Right lobe of liver (tissue), 6 donors: ENCODE measurements around the gene TTC7B. TPM values are rescaled to one million over a fixed set of nuclear protein-coding genes. Genes with fewer than 3 reads are reported as not detected.

Source experiments
- ATAC-seq, 4 donors: fragments of 200-7000 bp; cut with Tn5 transposase; one replicate each; pipeline ENCODE4 v1.9.1; 2020; ENCODE audit warnings: mild to moderate bottlenecking in 4 of 4, moderate library complexity in 4 of 4
- DNase-seq, 3 donors: peaks; one replicate each; pipeline ENCODE4 v3.0.0-alpha.2; 2020
- H3K27ac ChIP-seq, 3 donors: fragments of 200-600 bp; one replicate each; pipeline ENCODE4 v1.8.0; 2022
- H3K27me3 ChIP-seq, 2 donors: fragments of 200-600 bp; one replicate each; pipeline ENCODE4 v1.8.0; 2022
- H3K36me3 ChIP-seq, 4 donors: fragments of 200-600 bp; sonication (generic) in 1 of 4; one replicate each; pipeline versions ENCODE4 v1.5.1 to v1.8.0; 2017 to 2022; ENCODE audit warnings: control low read depth in 1 of 4
- H3K4me1 ChIP-seq, 4 donors: fragments of 200-600 bp; sonication (generic) in 1 of 4; one replicate each; pipeline versions ENCODE4 v1.5.1 to v1.8.0; 2017 to 2022; ENCODE audit warnings: control low read depth in 1 of 4
- H3K4me3 ChIP-seq, 3 donors: fragments of 200-600 bp; one replicate each; pipeline ENCODE4 v1.8.0; 2022
- H3K9me3 ChIP-seq, 4 donors: fragments of 200-600 bp; sonication (generic) in 1 of 4; one replicate each; pipeline versions ENCODE4 v1.5.1 to v1.8.0; 2017 to 2022; ENCODE audit warnings: control low read depth in 1 of 4
- CTCF ChIP-seq, 4 donors: fragments of 200-600 bp in 3 of 4; fragments of 450-650 bp in 1 of 4; IDR thresholded peaks; one replicate each; pipeline versions ENCODE4 v1.5.1 to v1.8.0; 2016 to 2022; ENCODE audit warnings: antibody characterized with exemption in 4 of 4, mild to moderate bottlenecking in 2 of 4
- POLR2A ChIP-seq: fragments of 450-650 bp; IDR thresholded peaks from one replicate; pipeline ENCODE4 v1.6.1; 2017; ENCODE audit warnings: antibody characterized with exemption, mild to moderate bottlenecking
- WGBS: methylation state at CpG from one replicate; pipeline ENCODE4 v1.1.6; 2018; ENCODE audit warnings: low coverage, low lambda C conversion rate; ENCODE audit not compliant: insufficient coverage; ENCODE audit errors: missing lambda C conversion rate; 5-methylcytosine and 5-hydroxymethylcytosine counted together
- intact Hi-C, 2 donors: fragments of 100-400 bp; cut with DNase I; formaldehyde crosslinking; loops; one replicate each; pipeline versions ENCODE4 v1.11.2 to v1.14.1; 2022
- total RNA-seq, 6 experiments: library from RNA; depleted of rRNA in 2 of 6; stranded (reverse); fragments of >200 nt in 2 of 6; fragmentation: NEBNext Ultra II Directional in 3 of 6; extraction: Animal tissue kit (Norgen Biotek cat#: 25700) in 3 of 6; gene quantifications; one replicate each; pipeline versions ENCODE4 v1.1.0 to v1.2.4, GENCODE V29; 2016 to 2023
- donor health status: DM: no; HTN: yes; CAD: no.
- donor health status: DM: no; HTN: no; CAD: no.
- donor health status: DM: no; HTN: no; CAD: no.
- donor health status: DM: no; HTN: yes; CAD: no.
- donor health status: DM: no; HTN: yes; CAD: no.

Gene TTC7B
- total RNA-seq, 6 experiments from 2014 or later: 18.4 to 56.1 (median 37.5) TPM

GRCh38 chr14:90813442-90813841 lies 2.8 kb downstream of the TTC7B start:
- Histone ChIP-seq H3K9me3 (no peaks in the 10 kb centered on the region), H3K36me3 (no peaks in the 10 kb centered on the region), H3K4me1 (peaks cover 0 to 71% (median 34%) of the 10 kb centered on the region in 4 donors), H3K27ac (peak overlapping the region in 1 of 3 donors; percentile 50), H3K4me3 (no peak overlapping the region), H3K27me3 (no peaks in the 10 kb centered on the region)
- ATAC-seq (no peak), DNase-seq (no peak)
- intact Hi-C loops: no loop called here
- TF ChIP-seq CTCF (IDR thresholded peaks at IDR 0.05) (no peak), POLR2A (no peak)
- 66% methylated on average over 5 of the region's 5 CpGs for WGBS

GRCh38 chr14:90812109-90812508 lies 4.1 kb downstream of the TTC7B start:
- TF ChIP-seq CTCF (IDR thresholded peaks at IDR 0.05): no peak
- no peak for TF ChIP-seq POLR2A
- intact Hi-C loops: no loop called here
- H3K4me1 ChIP-seq: peaks cover 0 to 72% (median 34%) of the 10 kb centered on the region in 4 donors
- H3K36me3 ChIP-seq: no peaks in the 10 kb centered on the region
- no peaks in the 10 kb centered on the region for H3K9me3 ChIP-seq
- H3K27me3 ChIP-seq: no peaks in the 10 kb centered on the region
- no CpG with 5 or more reads among the region's 5 CpGs for WGBS
- H3K4me3 ChIP-seq: no peak overlapping the region
- DNase-seq (peak; percentile 55 to 81 (median 69)), ATAC-seq (peak; percentile 20 to 63 (median 56))
- H3K27ac ChIP-seq: peak overlapping the region in 1 of 3 donors; percentile 50

- TF ChIP-seq CTCF (IDR thresholded peaks at IDR 0.05) (no peak), POLR2A (no peak)
- Histone ChIP-seq H3K36me3 (no peaks in the 10 kb centered on the region), H3K27me3 (no peaks in the 10 kb centered on the region), H3K4me3 (no peak overlapping the region), H3K9me3 (no peaks in the 10 kb centered on the region), H3K4me1 (peaks cover 0 to 73% (median 35%) of the 10 kb centered on the region in 4 donors), H3K27ac (peak overlapping the region in 1 of 3 donors; percentile 50)
- 88% methylated on average over 5 of the region's 10 CpGs for WGBS
- ATAC-seq: no peak
- no peak for DNase-seq
- intact Hi-C loops: no loop called here
Measured at GRCh38 chr14:90811641-90812040, 4.6 kb downstream of the TTC7B start.

GRCh38 chr14:90810806-90811205 lies 5.4 kb downstream of the TTC7B start:
- Histone ChIP-seq H3K27me3 (no peaks in the 10 kb centered on the region), H3K4me1 (peaks cover 0 to 75% (median 35%) of the 10 kb centered on the region in 4 donors), H3K27ac (peak overlapping the region in 1 of 3 donors; percentile 37), H3K9me3 (no peaks in the 10 kb centered on the region), H3K36me3 (no peaks in the 10 kb centered on the region), H3K4me3 (no peak overlapping the region)
- no peak for DNase-seq
- TF ChIP-seq CTCF (IDR thresholded peaks at IDR 0.05): no peak
- no peak for TF ChIP-seq POLR2A
- 41% methylated on average over 5 of the region's 5 CpGs for WGBS
- intact Hi-C loops: no loop called here
- ATAC-seq: no peak
